Endometrial microvascular endothelial cells (primary cell): Measurements from ENCODE around the gene SYNDIG1. TPM values are rescaled to one million over a fixed set of nuclear protein-coding genes. Genes with fewer than 3 reads are reported as not detected.

Experiments used
- in situ Hi-C: cut with HindIII; loops from 2 replicates; pipeline ENCODE4 v1.10.0; 2017; ENCODE audit warnings: low sequenced_read_pairs, low pct_unique_long_range_greater_than_20kb; ENCODE audit errors: inconsistent ontology term
- total RNA-seq: library from RNA; depleted of rRNA; stranded (reverse); fragments of >200 nt; gene quantifications from one replicate; pipeline ENCODE4 v1.2.3, GENCODE V29; 2015; ENCODE audit errors: inconsistent ontology term

Gene SYNDIG1
- total RNA-seq, 1 donor from 2014 or later = not detected

- in situ Hi-C loops = no loop called here
Observed at GRCh38 chr20:24535941-24536730, 66.7 kb downstream of the SYNDIG1 start.

- in situ Hi-C loops = no loop called here
Observed at GRCh38 chr20:24537210-24537609, 67.8 kb downstream of the SYNDIG1 start.

DNA sequence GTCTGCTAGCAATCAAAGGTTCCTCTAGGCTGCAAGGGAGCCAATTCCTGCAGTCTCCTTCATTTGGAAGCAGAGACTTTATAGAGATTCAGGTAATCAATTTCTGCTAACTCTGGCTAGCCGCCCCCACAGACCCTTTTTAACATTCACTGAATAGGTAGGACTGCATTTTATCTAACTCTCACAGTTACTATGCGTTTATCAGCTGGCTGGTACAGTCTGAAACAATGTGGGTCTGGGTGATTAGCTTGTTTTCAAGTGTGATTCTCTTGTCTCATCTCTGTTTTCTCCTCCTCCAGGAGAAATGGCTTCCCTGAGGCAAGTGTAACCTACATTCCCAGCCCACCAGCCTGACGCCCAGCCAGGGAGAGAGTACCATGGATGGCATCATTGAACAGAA lies 73.3 kb downstream of the SYNDIG1 start:
- in situ Hi-C loops = no loop called here

GRCh38 chr20:24543168-24543567 lies 73.7 kb downstream of the SYNDIG1 start:
- in situ Hi-C loops = no loop called here

DNA sequence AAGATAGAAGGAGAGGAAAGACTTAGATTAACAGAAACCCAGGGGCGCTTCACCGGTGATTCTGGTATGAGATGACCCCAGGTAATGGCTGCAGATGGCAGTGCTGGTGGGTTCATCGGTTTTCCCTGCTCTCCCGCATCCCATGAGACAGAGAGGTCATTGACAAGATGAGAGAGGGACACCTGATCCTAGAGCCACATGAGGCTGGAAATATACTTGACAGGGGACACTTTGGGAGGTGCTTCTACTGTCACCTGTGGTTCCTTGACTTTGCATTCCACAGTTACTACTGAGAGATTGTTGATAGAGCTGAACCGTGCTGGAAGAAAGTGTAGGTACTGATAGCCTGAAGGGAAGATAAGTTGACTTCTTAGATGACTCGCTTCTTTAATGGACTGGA lies 74.3 kb downstream of the SYNDIG1 start:
- in situ Hi-C loops = no loop called here

DNA sequence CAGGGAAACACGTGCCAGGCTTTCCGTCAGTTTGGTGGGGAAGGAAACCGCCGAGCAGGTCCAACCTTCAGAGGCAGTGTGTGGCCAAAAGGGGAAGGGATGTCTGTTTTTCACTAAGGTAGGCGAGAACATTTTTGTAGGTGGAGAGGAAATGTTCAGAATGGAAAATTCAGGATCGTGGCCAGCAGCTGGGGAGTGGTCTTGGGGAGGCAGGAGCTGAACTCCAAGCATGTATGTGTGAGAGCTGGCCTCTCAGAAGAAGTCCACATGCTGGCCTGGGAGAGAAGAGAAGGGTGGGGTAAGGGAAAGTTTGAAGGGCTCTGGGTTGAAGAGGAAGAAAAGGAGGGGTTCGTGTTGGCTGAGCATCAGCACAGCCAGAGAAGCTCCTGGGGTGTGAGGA lies 74.9 kb downstream of the SYNDIG1 start:
- in situ Hi-C loops = no loop called here

- in situ Hi-C loops = no loop called here
Observed at GRCh38 chr20:24545168-24545567, 75.7 kb downstream of the SYNDIG1 start.

GRCh38 chr20:24546232-24546892 lies 76.9 kb downstream of the SYNDIG1 start:
- in situ Hi-C loops = no loop called here

DNA sequence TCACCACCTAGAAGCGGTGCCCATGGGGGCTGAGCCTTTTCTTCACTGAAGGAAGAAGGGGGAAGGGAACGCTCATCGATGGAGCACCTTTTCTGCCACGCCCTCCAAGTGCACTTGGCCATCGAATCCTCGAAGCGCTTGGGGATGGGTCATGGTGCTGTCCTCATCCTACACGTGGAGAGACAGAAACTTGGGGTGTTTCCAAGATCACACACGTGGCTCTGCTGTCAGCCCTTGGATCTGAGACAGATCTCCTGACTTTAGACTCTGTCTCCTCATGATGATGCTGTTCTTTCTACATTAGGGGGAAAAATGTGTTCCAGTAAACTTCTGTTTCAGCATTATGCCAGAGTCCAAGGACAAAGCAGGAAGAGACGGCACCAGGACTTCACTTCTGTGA lies 78.5 kb downstream of the SYNDIG1 start:
- in situ Hi-C loops = no loop called here

GRCh38 chr20:24559114-24559732 lies 89.8 kb downstream of the SYNDIG1 start:
- in situ Hi-C loops = no loop called here

GRCh38 chr20:24560571-24561491 lies 91.4 kb downstream of the SYNDIG1 start:
- in situ Hi-C loops = no loop called here

GRCh38 chr20:24565835-24566351 lies 96.5 kb downstream of the SYNDIG1 start:
- in situ Hi-C loops = no loop called here

GRCh38 chr20:24566656-24567055 lies 97.2 kb downstream of the SYNDIG1 start:
- in situ Hi-C loops = no loop called here

DNA sequence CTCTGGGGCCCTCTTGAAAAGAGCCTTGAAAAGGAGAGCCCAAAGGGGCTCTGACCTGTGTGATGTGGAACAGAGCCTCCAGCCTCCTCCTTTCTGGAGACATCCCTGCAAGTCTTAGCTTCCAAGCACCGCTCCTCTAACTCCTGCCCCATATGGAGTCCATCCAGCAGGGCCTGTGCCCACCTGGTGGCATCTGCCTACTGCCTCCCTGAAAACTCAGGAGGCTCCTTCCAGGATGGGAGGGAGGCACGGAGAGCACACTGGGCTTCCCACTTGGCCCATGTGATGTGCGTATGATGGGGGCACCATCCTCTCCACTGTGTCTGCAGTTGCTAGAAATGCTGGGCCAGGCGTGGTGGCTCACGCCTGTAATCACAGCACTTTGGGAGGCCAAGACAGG lies 98.1 kb downstream of the SYNDIG1 start:
- in situ Hi-C loops = no loop called here

- in situ Hi-C loops = no loop called here
Observed at GRCh38 chr20:24568842-24569241, 99.4 kb downstream of the SYNDIG1 start.

DNA sequence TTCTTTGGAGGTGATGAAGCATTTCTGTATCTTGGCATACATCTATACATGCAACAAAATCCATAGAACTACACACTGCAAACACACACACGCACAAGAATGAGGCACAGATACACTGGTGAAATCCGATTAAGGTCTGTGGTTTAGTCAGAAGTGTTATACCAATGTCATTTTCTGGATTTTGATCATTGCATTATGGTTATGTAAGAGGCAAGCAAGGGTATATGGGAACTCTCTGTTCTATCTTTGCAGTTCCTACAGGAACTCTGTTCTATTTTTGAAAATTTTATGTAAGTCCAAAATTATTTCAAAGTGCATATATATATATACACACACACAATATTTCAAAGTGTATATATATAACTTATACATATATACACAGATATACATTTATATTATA lies 101.7 kb downstream of the SYNDIG1 start:
- in situ Hi-C loops = no loop called here

- in situ Hi-C loops = no loop called here
Observed at GRCh38 chr20:24572140-24572539, 102.7 kb downstream of the SYNDIG1 start.

DNA sequence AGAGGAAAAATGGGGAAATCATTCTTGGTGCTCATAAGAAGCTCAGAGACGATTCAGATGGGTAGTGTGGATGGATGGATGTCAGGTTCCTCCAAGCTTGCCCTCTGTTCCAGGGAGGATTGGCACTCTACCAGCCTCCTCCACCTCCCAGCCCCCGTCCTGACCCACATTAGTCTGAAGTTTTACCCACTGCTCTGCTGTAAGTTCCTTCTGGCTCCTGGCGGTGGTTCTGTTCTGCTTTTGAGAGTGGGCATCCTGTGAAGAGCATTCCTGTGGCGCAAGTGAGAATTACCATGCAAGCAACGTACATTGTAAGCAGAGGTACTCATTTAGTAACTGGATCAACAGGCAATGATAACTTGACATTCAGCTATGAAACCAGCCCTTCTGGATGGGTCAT lies 103.4 kb downstream of the SYNDIG1 start:
- in situ Hi-C loops = no loop called here

GRCh38 chr20:24573557-24573956 lies 104.1 kb downstream of the SYNDIG1 start:
- in situ Hi-C loops = no loop called here
